GM23338 (cell line): Measurements from ENCODE around the gene PPP2R1B. TPM values are rescaled to one million over a fixed set of nuclear protein-coding genes. Genes with fewer than 3 reads are reported as not detected.

Experiments
- ATAC-seq: fragments of 200-7000 bp; cut with Tn5 transposase; 3 replicates; pipeline ENCODE4 v1.9.1; 2020
- DNase-seq: peaks from one replicate; pipeline ENCODE4 v3.0.0-alpha.2; 2015; ENCODE audit warnings: low spot score
- H2AFZ ChIP-seq: fragments of 200-600 bp; sonication (generic); 2 replicates; pipeline ENCODE4 v1.8.0; 2016; ENCODE audit warnings: antibody characterized with exemption, mild to moderate bottlenecking, moderate library complexity
- H3F3A ChIP-seq: fragments of 200-600 bp; sonication (generic); replicated peaks from 2 replicates; pipeline ENCODE4 v1.8.0; 2017; ENCODE audit warnings: antibody characterized with exemption, mixed run types, low read depth
- H3K27ac ChIP-seq: fragments of 200-600 bp; sonication (generic); 2 replicates; pipeline ENCODE4 v1.6.1; 2016; ENCODE audit warnings: low read depth
- H3K27me3 ChIP-seq: fragments of 200-600 bp; sonication (generic); 2 replicates; pipeline ENCODE4 v1.8.0; 2016; ENCODE audit warnings: mild to moderate bottlenecking, mixed run types, moderate library complexity; ENCODE audit not compliant: insufficient read depth
- H3K36me3 ChIP-seq: fragments of 200-600 bp; sonication (generic); 2 replicates; pipeline ENCODE4 v1.8.0; 2016; ENCODE audit warnings: mild to moderate bottlenecking; ENCODE audit not compliant: insufficient read depth
- H3K4me1 ChIP-seq: fragments of 200-600 bp; sonication (generic); 2 replicates; pipeline ENCODE4 v1.8.0; 2016; ENCODE audit warnings: mild to moderate bottlenecking, moderate library complexity; ENCODE audit not compliant: insufficient read depth
- H3K4me2 ChIP-seq: fragments of 200-600 bp; sonication (generic); 2 replicates; pipeline ENCODE4 v1.7.1; 2017; ENCODE audit warnings: mixed run types
- H3K4me3 ChIP-seq: fragments of 200-600 bp; sonication (generic); 2 replicates; pipeline ENCODE4 v1.6.1; 2016; ENCODE audit warnings: mixed run types
- H3K79me2 ChIP-seq: fragments of 200-600 bp; sonication (generic); replicated peaks from 2 replicates; pipeline ENCODE4 v1.8.0; 2017; ENCODE audit warnings: mild to moderate bottlenecking; ENCODE audit not compliant: insufficient read depth
- H3K9me2 ChIP-seq: fragments of 200-600 bp; sonication (generic); 2 replicates; pipeline ENCODE4 v1.8.0; 2017; ENCODE audit not compliant: insufficient read depth
- H4K20me1 ChIP-seq: fragments of 200-600 bp; sonication (generic); replicated peaks from 2 replicates; pipeline ENCODE4 v1.8.0; 2017; ENCODE audit warnings: mild to moderate bottlenecking; ENCODE audit not compliant: insufficient read depth
- H3K27ac Mint-ChIP-seq: 2 replicates; pipeline ENCODE4 v1.8.0; 2020; ENCODE audit warnings: inconsistent platforms, mild to moderate bottlenecking, moderate library complexity, mixed read lengths
- H3K27me3 Mint-ChIP-seq: 3 replicates; pipeline ENCODE4 v1.8.0; 2022; ENCODE audit warnings: low read depth, mild to moderate bottlenecking, moderate library complexity, mixed read lengths, inconsistent platforms; ENCODE audit not compliant: insufficient read depth, poor library complexity
- H3K36me3 Mint-ChIP-seq: 3 replicates; pipeline ENCODE4 v1.8.0; 2021; ENCODE audit warnings: low read depth, mild to moderate bottlenecking, inconsistent platforms, moderate library complexity, mixed read lengths
- H3K4me1 Mint-ChIP-seq: 3 replicates; pipeline ENCODE4 v1.8.0; 2020; ENCODE audit warnings: mild to moderate bottlenecking, inconsistent platforms, mixed read lengths
- H3K4me3 Mint-ChIP-seq: 3 replicates; pipeline ENCODE4 v1.8.0; 2021; ENCODE audit warnings: moderate library complexity, mild to moderate bottlenecking, inconsistent platforms, mixed read lengths
- H3K9me3 Mint-ChIP-seq: 3 replicates; pipeline ENCODE4 v1.8.0; 2020; ENCODE audit warnings: moderate library complexity, mild to moderate bottlenecking, inconsistent platforms, mixed read lengths
- CREB1 ChIP-seq: fragments of 250-450 bp; sonication (Bioruptor Pico); IDR thresholded peaks from 2 replicates; pipeline ENCODE4 v1.5.0; 2020; ENCODE audit warnings: low read depth, mild to moderate bottlenecking, moderate library complexity
- CTCF ChIP-seq, 2 experiments: fragments of 200-600 bp in 1 of 2; sonication (generic) in 1 of 2; conservative IDR thresholded peaks; 2 replicates each; pipeline versions ENCODE4 v1.5.1 to v1.6.1; 2016 to 2017; ENCODE audit warnings: antibody characterized with exemption in 2 of 2, low read depth in 2 of 2, mild to moderate bottlenecking in 2 of 2, moderate library complexity in 1 of 2
- ETS1 ChIP-seq: IDR thresholded peaks from 2 replicates; pipeline ENCODE4 v1.6.1; 2016; ENCODE audit warnings: antibody characterized with exemption
- EZH2 ChIP-seq: fragments of 200-600 bp; sonication (generic); IDR thresholded peaks from one replicate; pipeline ENCODE4 v1.8.0; 2017; ENCODE audit warnings: antibody characterized with exemption, mild to moderate bottlenecking, low read depth; ENCODE audit not compliant: unreplicated experiment
- EZH2phosphoT487 ChIP-seq: fragments of 200-600 bp; sonication (generic); IDR thresholded peaks from one replicate; pipeline ENCODE4 v1.8.1; 2018; ENCODE audit warnings: antibody characterized with exemption; ENCODE audit not compliant: unreplicated experiment
- JUNB ChIP-seq: IDR thresholded peaks from one replicate; pipeline ENCODE4 v1.6.1; 2016; ENCODE audit warnings: antibody characterized with exemption; ENCODE audit not compliant: unreplicated experiment
- POLR2AphosphoS5 ChIP-seq: IDR thresholded peaks from 2 replicates; pipeline ENCODE4 v1.6.1; 2016; ENCODE audit warnings: antibody characterized with exemption, low read depth
- REST ChIP-seq: IDR thresholded peaks from one replicate; pipeline ENCODE4 v1.6.1; 2018; ENCODE audit warnings: antibody characterized with exemption; ENCODE audit not compliant: unreplicated experiment
- STAT1 ChIP-seq: IDR thresholded peaks from one replicate; pipeline ENCODE4 v1.6.1; 2016; ENCODE audit warnings: antibody characterized with exemption; ENCODE audit not compliant: unreplicated experiment
- ZNF114 ChIP-seq: fragments of 250-450 bp; sonication (Bioruptor Pico); IDR thresholded peaks from 2 replicates; pipeline ENCODE4 v1.5.0; 2020; ENCODE audit warnings: mild to moderate bottlenecking, moderate library complexity
- ZNF331 ChIP-seq: fragments of 250-450 bp; sonication (Bioruptor Pico); IDR thresholded peaks from 2 replicates; pipeline ENCODE4 v1.5.0; 2020; ENCODE audit warnings: low read depth, mild to moderate bottlenecking, moderate library complexity
- ZNF462 ChIP-seq: fragments of 250-450 bp; sonication (Bioruptor Pico); IDR thresholded peaks from 2 replicates; pipeline ENCODE4 v1.5.0; 2020; ENCODE audit warnings: mild to moderate bottlenecking, moderate library complexity
- polyA plus RNA-seq: library from polyadenylated mRNA; unstranded; fragments of >200 nt; fragmentation: Nextera tagmentation; extraction: Ambion mirVana; gene quantifications from 2 replicates; pipeline ENCODE4 v1.2.1, GENCODE V29; 2016
- total RNA-seq: library from RNA; depleted of rRNA; stranded (reverse); fragments of >200 nt; shearing (Covaris generic); gene quantifications from 2 replicates; pipeline ENCODE4 v1.2.3, GENCODE V29; 2014

The PPP2R1B gene
- total and polyA plus RNA-seq, 2 experiments from 2014 or later, result 18.5 to 82.0 TPM

- H3K27ac Mint-ChIP-seq, result no peak overlapping the region
- no peak overlapping the region for H3K4me3 ChIP-seq
- ATAC-seq (no peak), DNase-seq (no peak)
- H3F3A ChIP-seq, result no peaks in the 10 kb centered on the region; the same call in 1 of the 2 replicates
- H4K20me1 ChIP-seq, result peaks cover 8% of the 10 kb centered on the region
- no peaks in the 10 kb centered on the region for H3K27me3 ChIP-seq
- no peak overlapping the region for H3K4me3 Mint-ChIP-seq
- TF ChIP-seq EZH2phosphoT487 (no peak), JUNB (no peak), CREB1 (CRISPR knock-in tag) (no peak), ZNF114 (no peak), POLR2AphosphoS5 (no peak), ZNF331 (CRISPR knock-in tag) (no peak), ZNF462 (CRISPR knock-in tag) (no peak), REST (no peak), CTCF (conservative IDR thresholded peaks at IDR 0.05; ENCODE audit: low read depth in 2 of 2) (no peak), ETS1 (no peak), EZH2 (no peak), STAT1 (no peak)
- no peaks in the 10 kb centered on the region for H3K9me3 Mint-ChIP-seq
- H3K4me1 ChIP-seq, result peaks cover 5% of the 10 kb centered on the region
- no peak overlapping the region for H3K27ac ChIP-seq
- peaks cover 73% of the 10 kb centered on the region for H3K36me3 Mint-ChIP-seq
- peaks cover 9% of the 10 kb centered on the region; the same call in 1 of the 2 replicates for H3K79me2 ChIP-seq
- peaks cover 12% of the 10 kb centered on the region; the same call in 2 of the 3 replicates for H3K4me1 Mint-ChIP-seq
- no peaks in the 10 kb centered on the region for H3K9me2 ChIP-seq
- no peaks in the 10 kb centered on the region for H3K27me3 Mint-ChIP-seq
- no peak overlapping the region for H3K4me2 ChIP-seq
- no peak overlapping the region for H2AFZ ChIP-seq
- peaks cover 55% of the 10 kb centered on the region for H3K36me3 ChIP-seq
Measured at GRCh38 chr11:111743700-111744099, 22.5 kb downstream of the PPP2R1B start.
